ENCODE measurements around the gene RAB17.

- no peak for TF ChIP-seq CTCF (IDR thresholded peaks at IDR 0.05)
- TF ChIP-seq POLR2A (IDR thresholded peaks at IDR 0.05), result no peak
Observed at GRCh38 chr2:237628247-237629187, 38.0 kb upstream of the RAB17 start.

Data from uterus (tissue), 2 donors.